Activated CD4-positive, alpha-beta T cell treated with anti-CD3 and anti-CD28 coated beads for 4 hours (primary cell): ENCODE results near the gene TARP.
"Not testable (repeated sequence)": the region's sequence is repeated elsewhere in the genome, so short reads cannot be mapped to it uniquely, and the experiment has no call there.

Source experiments
- DNase-seq, 2 donors: peaks; one replicate each; pipeline ENCODE4 v3.0.0-alpha.2; 2020

Gene TARP

GRCh38 chr7:38296059-38296857 is 22.8 kb upstream of the TARP start:
- DNase-seq: no peak

DNA sequence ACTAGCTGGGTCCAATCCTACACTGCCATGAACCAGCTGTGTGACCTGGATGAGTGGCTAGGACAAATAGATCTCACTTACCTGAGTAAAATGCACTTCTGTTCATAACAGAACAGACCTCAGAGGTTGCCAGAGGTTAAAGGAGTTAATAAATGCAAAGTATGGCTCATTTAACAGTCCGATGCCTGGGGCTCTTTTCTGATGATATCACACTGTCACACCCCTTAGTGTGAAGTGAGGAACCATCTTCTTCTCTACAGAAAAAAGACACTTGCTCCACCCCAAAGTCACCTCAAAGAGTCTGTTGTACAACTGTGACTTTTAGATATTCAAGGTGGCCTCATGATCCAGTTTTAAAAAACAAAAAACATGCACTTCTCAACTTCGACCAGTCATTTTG is 21.5 kb upstream of the TARP start:
- no peak for DNase-seq

GRCh38 chr7:38292442-38292841 is 19.0 kb upstream of the TARP start:
- no peak for DNase-seq

DNA sequence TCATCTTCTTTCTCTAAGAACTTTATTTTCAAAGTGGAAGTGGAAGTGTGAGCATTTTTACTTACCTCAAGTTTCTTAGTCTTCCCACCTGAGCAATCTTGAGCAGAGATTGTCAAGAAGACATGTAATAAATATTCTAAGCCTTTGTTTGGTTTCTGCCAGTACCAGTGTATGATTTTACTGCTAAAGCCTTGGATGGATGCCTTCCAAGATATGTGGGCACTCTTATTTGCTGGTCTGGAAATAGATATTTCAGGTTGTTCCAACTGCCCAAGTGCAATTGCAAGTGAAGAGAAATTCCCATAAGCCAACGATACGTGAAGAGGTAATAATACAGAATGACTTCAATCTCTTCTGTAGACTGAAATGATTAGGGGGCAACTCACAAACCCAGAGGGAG is 18.2 kb upstream of the TARP start:
- DNase-seq: no peak

GRCh38 chr7:38291117-38291647 is 17.7 kb upstream of the TARP start:
- no peak for DNase-seq

DNA sequence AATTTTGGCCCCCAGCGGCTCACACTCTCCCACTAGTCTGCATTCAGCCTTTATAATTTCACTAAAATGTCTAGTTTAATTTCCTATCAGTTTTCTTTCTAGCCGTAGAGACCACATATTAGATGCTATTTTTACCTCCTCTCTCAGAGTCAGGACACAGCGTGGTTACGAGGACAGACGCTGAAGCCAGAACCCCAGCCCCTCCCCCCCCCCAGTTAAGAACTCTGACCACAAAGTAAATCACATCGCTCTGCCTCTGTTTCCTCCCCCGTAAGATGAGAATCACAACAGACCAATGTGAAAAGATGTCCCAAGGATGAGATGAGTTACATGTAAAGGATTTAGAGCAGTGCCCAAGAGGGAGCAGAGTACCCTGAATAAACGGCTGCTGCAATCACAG is 11.1 kb upstream of the TARP start:
- no peak for DNase-seq

- DNase-seq: no peak
Measured at GRCh38 chr7:38283809-38284208, 10.4 kb upstream of the TARP start.

DNA sequence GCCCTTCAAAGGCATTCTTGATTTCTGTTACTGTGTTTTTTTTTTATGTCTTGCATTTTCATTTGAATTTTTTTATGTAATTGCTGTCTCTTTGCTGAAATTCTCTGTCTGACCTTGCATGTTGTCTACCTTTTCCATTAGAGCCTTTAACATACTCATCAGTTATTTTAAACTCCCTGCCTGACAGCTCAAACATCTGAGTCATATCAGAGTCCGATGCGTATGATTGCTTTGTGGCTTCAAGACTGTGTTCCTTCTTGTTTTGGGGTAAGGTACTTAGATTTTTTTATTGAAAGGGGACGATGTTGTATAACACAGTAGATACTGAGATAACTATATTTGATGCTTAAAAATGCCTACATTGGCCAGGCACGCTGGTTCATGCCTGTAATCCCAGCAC is 9.7 kb upstream of the TARP start:
- no peak for DNase-seq

DNA sequence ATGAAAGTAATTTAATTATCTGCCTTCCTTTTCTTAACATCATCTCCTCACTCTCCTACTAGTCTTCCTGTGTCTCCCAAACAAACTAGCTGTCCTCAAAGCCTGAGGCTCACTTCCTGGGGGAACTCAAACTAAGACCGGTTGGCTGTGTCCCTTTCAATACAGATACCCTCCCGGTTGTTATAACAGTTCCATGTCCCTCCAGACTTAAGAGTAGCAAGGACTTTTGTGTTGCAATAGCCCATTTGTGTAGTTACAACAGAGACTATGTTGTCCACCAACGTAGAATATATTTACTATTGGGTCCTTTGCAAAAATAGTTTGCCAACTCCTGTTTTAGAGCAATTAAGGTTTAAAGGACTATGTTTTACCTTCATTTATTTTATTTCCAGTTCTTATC is 8.6 kb upstream of the TARP start:
- DNase-seq: no peak

DNA sequence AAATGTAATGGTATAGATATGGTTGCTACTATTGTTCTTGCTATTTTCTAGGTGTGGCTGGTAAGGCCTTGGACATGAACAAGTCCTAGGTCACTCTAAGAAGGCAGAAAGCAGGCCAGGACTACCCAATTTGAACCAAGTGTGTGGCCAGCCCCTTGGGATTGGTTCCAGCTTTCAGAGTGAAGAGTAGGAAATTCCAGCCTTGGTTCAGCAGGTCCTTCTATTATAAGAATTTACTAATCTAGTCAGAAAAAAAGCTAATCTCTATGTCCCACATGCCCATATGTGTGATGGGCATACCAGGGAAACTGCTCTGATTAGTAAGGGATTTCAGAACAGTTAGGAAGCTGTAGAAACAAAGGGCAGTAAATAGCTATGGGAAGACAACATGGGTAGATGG is 7.8 kb upstream of the TARP start:
- DNase-seq: no peak

GRCh38 chr7:38280707-38281106 is 7.3 kb upstream of the TARP start:
- no peak for DNase-seq

- no peak for DNase-seq
Measured at GRCh38 chr7:38280000-38280399, 6.6 kb upstream of the TARP start.

DNA sequence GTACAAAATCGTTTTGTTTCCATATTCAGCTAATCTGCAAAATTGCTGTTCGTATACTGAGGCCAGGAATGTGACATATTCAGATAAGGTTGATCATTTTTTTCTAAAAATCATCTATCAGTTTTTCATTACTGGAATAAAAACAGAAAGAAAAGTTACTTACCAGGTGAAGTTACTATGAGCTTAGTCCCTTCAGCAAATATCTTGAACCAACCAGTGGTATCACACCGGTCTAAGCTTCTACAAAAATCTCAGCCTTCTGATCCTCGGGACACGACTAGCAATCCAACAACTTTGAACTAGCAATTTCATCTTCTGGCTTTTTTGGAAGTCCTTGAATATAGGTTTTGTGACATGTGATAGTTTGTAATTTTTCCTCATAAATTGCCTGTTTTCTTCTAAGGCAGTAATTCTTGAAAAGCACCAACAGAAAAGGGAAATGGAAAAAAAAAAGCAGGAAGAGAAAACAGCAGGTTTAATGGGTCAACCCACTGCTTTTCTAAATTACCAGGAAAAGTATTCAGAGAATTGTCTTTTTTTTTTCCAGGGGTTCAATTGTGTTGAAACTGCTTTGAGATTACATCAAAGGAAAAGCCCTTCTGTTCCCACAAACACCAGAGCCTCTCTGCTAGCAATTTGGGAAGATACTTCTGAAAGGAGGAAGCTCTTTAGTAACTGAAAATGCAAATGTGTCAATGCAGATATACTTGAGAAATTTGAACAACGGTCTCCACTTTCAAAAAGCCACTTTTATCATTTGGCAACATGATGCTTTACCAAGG is 2.9 kb upstream of the TARP start:
- DNase-seq: no peak

GRCh38 chr7:38274927-38275620 is 1.6 kb upstream of the TARP start:
- DNase-seq: no peak

DNA sequence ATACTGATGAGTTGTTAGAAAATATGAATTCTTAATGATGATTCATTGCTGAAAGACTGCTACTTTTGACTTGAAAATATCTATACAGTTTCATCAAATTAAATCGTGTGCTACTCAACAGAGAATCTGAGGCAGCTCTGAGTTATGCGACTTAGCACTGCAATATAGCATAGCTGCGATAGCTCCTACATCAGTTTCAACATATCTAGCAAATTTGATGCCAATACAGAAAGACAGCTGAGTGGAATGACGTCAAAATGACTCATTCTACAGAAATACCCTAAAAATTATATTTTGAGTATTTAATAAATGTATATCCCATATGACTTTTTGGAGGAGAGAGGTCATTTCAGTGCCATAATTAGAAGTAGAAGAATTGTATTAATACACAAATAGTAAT is 1.1 kb upstream of the TARP start:
- no peak for DNase-seq

- DNase-seq: not testable (repeated sequence)
Measured at GRCh38 chr7:38270405-38270804, 3.0 kb downstream of the TARP start.

DNA sequence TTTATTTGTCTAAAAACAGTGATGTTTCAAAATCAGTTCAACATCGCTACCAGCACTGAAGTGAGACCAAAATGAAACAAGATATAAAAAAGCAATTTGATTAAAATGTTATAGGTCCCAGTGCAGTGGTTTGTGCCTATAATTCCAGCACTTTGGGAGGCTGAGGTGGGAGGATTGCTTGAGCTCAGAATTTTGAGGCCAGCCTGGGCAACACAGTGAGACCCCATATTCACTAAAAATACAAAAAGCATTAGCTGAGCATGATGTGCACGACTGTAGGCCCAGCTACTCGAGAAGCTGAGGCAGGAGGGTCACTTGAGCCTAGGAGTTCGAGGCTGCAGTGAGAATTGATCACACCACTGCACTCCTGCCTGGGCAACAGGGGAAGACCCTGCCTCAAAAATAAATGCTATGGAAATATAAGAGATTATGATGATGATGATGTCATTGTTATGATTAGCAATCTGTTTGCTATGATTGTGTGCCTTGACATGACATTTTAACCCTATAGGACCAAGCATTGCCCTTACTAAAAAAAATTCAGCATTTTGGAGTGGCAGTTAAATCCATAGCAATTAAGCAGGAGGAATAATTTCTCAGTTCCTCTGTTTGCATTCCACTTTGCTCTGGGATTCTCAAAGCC is 3.6 kb downstream of the TARP start:
- DNase-seq: not testable (repeated sequence)

- DNase-seq: not testable (repeated sequence)
Measured at GRCh38 chr7:38265958-38266357, 7.5 kb downstream of the TARP start.

- DNase-seq: not testable (repeated sequence)
Measured at GRCh38 chr7:38264602-38265001, 8.8 kb downstream of the TARP start.

DNA sequence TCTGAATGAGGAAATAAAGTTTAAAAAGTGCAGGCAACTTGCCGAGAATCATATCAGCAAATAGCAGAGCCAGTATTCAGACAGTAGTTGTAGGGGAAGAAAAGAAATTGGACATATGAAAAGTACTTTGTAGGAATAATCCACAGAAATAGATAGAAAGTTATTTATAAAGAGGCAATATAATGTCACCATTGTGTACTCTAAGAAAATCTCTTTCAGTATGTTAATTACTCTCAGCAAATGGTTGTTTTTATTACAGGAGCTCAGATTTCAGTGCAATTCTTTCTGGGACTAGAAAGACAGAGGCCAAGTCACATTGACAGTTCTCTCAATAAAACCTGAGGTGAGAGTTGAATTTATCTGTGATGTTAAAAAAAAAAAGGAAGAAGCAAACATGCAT is 10.2 kb downstream of the TARP start:
- DNase-seq: not testable (repeated sequence)

GRCh38 chr7:38262545-38262944 is 10.9 kb downstream of the TARP start:
- DNase-seq: no peak

DNA sequence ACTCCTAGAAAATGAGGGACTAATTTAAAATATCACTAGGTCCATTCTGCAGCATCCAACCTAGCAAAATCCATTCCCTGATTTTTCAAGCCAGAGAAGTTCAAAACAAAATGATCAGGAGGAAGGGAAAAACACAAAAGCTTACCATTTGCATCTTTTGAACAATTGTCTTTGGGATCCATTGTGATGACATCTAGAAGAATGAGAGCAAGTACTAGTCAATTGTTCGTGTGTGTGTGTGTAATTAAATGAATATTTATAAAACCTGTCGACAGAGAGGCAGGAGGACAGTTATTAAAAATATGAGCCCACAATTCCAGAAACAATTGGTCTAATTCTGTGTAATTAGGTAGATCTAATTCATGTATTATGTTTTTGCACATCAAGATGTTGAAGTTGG is 11.4 kb downstream of the TARP start:
- not testable (repeated sequence) for DNase-seq

GRCh38 chr7:38261601-38262000 is 11.8 kb downstream of the TARP start:
- not testable (repeated sequence) for DNase-seq
